Thyroid gland (tissue), 4 donors: ENCODE results near the gene RAD23B. TPM values are rescaled to one million over a fixed set of nuclear protein-coding genes. Genes with fewer than 3 reads are reported as not detected.
"Not testable (repeated sequence)": the region's sequence is repeated elsewhere in the genome, so short reads cannot be mapped to it uniquely, and the experiment has no call there.

Source experiments
- DNase-seq, 2 donors: peaks; one replicate each; pipeline ENCODE4 v3.0.0-alpha.2; 2019
- H3K27ac ChIP-seq, 3 donors: fragments of 200-600 bp; sonication (generic); 1 replicate in 2 of 3; 2 replicates in 1 of 3; pipeline ENCODE4 v1.5.1; 2016 to 2019; ENCODE audit warnings: mild to moderate bottlenecking in 1 of 3, moderate library complexity in 1 of 3
- H3K27me3 ChIP-seq: fragments of 200-600 bp; sonication (generic); one replicate; pipeline ENCODE4 v1.5.1; 2019
- H3K36me3 ChIP-seq, 2 donors: fragments of 200-600 bp; sonication (generic); one replicate each; pipeline ENCODE4 v1.5.1; 2016 to 2019
- H3K4me1 ChIP-seq, 2 donors: fragments of 200-600 bp; sonication (generic); one replicate each; pipeline ENCODE4 v1.5.1; 2017 to 2019
- H3K4me3 ChIP-seq, 3 donors: fragments of 200-600 bp; sonication (generic); replicated peaks in 1 of 3; 1 replicate in 2 of 3; 2 replicates in 1 of 3; pipeline ENCODE4 v1.5.1; 2016; ENCODE audit warnings: mild to moderate bottlenecking in 1 of 3
- H3K9me3 ChIP-seq: fragments of 200-600 bp; sonication (generic); one replicate; pipeline ENCODE4 v1.5.1; 2017
- CTCF ChIP-seq, 6 experiments: fragments of 200-600 bp in 3 of 6; fragments of 450-650 bp in 3 of 6; sonication (generic) in 3 of 6; IDR thresholded peaks; one replicate each; pipeline ENCODE4 v1.5.1; 2016 to 2019; ENCODE audit warnings: antibody characterized with exemption in 6 of 6, mild to moderate bottlenecking in 2 of 6, inconsistent platforms in 1 of 6, moderate library complexity in 1 of 6
- POLR2A ChIP-seq, 2 donors: fragments of 450-650 bp; IDR thresholded peaks; one replicate each; pipeline ENCODE4 v1.6.1; 2017; ENCODE audit warnings: antibody characterized with exemption in 2 of 2, mild to moderate bottlenecking in 2 of 2, moderate library complexity in 1 of 2
- WGBS, 2 donors: methylation state at CpG; one replicate each; pipeline ENCODE4 v1.1.5; 2017; 5-methylcytosine and 5-hydroxymethylcytosine counted together
- intact Hi-C: fragments of 100-400 bp; cut with DNase I; formaldehyde crosslinking; loops from one replicate; pipeline ENCODE4 v1.15.1; 2023
- total RNA-seq, 4 donors: library from RNA; depleted of rRNA; stranded (reverse); fragments of >200 nt; gene quantifications; one replicate each; pipeline ENCODE4 v1.2.3, GENCODE V29; 2016

Gene RAD23B
- total RNA-seq, 4 donors from 2014 or later = 68.6 to 85.7 (median 81.0) TPM

- peaks cover 34 to 54% of the 10 kb centered on the region in 2 donors for H3K4me1 ChIP-seq
- no peak for DNase-seq
- intact Hi-C loops = no loop called here
- no peaks in the 10 kb centered on the region for H3K36me3 ChIP-seq
- 78 to 81% methylated on average over 7 of the region's 7 CpGs for WGBS, 2 donors
- TF ChIP-seq CTCF (IDR thresholded peaks at IDR 0.05) = no peak
- TF ChIP-seq POLR2A (IDR thresholded peaks at IDR 0.05) = no peak
- no peaks in the 10 kb centered on the region for H3K27me3 ChIP-seq
- H3K9me3 ChIP-seq = no peaks in the 10 kb centered on the region
- H3K27ac ChIP-seq = no peak overlapping the region
- no peak overlapping the region for H3K4me3 ChIP-seq
Measured at GRCh38 chr9:107290619-107291018, 7.5 kb downstream of the RAD23B start.

GRCh38 chr9:107292821-107293542, 9.9 kb downstream of the RAD23B start:
- no peaks in the 10 kb centered on the region for H3K9me3 ChIP-seq
- TF ChIP-seq POLR2A (IDR thresholded peaks at IDR 0.05) (no peak), CTCF (IDR thresholded peaks at IDR 0.05) (no peak)
- 96 to 100% methylated on average over 1 of the region's 1 CpG for WGBS, 2 donors
- peaks cover 29 to 42% of the 10 kb centered on the region in 2 donors for H3K4me1 ChIP-seq
- no peak for DNase-seq
- no peak overlapping the region for H3K4me3 ChIP-seq
- no peaks in the 10 kb centered on the region for H3K36me3 ChIP-seq
- intact Hi-C loops = no loop called here
- no peak overlapping the region for H3K27ac ChIP-seq
- no peaks in the 10 kb centered on the region for H3K27me3 ChIP-seq

- TF ChIP-seq POLR2A (IDR thresholded peaks at IDR 0.05) (no peak), CTCF (IDR thresholded peaks at IDR 0.05) (no peak)
- intact Hi-C loops = no loop called here
- WGBS, 2 donors = 96 to 98% methylated on average over 6 of the region's 6 CpGs
- Histone ChIP-seq H3K4me3 (no peak overlapping the region), H3K36me3 (no peaks in the 10 kb centered on the region), H3K4me1 (peaks cover 29 to 38% of the 10 kb centered on the region in 2 donors), H3K27ac (no peak overlapping the region), H3K27me3 (no peaks in the 10 kb centered on the region), H3K9me3 (no peaks in the 10 kb centered on the region)
- no peak for DNase-seq
Measured at GRCh38 chr9:107293543-107294085, 10.5 kb downstream of the RAD23B start.

GRCh38 chr9:107294756-107295155, 11.7 kb downstream of the RAD23B start:
- H3K4me1 ChIP-seq = peaks cover 39 to 44% of the 10 kb centered on the region in 2 donors
- H3K4me3 ChIP-seq = no peak overlapping the region
- no peaks in the 10 kb centered on the region for H3K9me3 ChIP-seq
- WGBS, 2 donors = 58 to 63% methylated on average over 4 of the region's 4 CpGs
- DNase-seq = no peak
- no peaks in the 10 kb centered on the region for H3K36me3 ChIP-seq
- no peaks in the 10 kb centered on the region for H3K27me3 ChIP-seq
- TF ChIP-seq CTCF (IDR thresholded peaks at IDR 0.05) = no peak
- TF ChIP-seq POLR2A (IDR thresholded peaks at IDR 0.05) = no peak
- intact Hi-C loops = no loop called here
- no peak overlapping the region for H3K27ac ChIP-seq

GRCh38 chr9:107295995-107296394, 12.9 kb downstream of the RAD23B start:
- intact Hi-C loops = no loop called here
- no peaks in the 10 kb centered on the region for H3K36me3 ChIP-seq
- TF ChIP-seq CTCF (IDR thresholded peaks at IDR 0.05) = no peak
- DNase-seq = no peak
- H3K4me1 ChIP-seq = peaks cover 44% of the 10 kb centered on the region in 2 donors
- H3K27ac ChIP-seq = peak overlapping the region in 1 of 3 donors; percentile 7
- H3K27me3 ChIP-seq = no peaks in the 10 kb centered on the region
- no peak overlapping the region for H3K4me3 ChIP-seq
- 26 to 33% methylated on average over 1 of the region's 1 CpG for WGBS, 2 donors
- H3K9me3 ChIP-seq = no peaks in the 10 kb centered on the region

GRCh38 chr9:107296592-107296991, 13.5 kb downstream of the RAD23B start:
- intact Hi-C loops, H3K4me3 ChIP-seq, H3K36me3 ChIP-seq, H3K27me3 ChIP-seq, DNase-seq, H3K27ac ChIP-seq, H3K9me3 ChIP-seq: not testable (repeated sequence)
- H3K4me1 ChIP-seq = peaks cover 40 to 47% of the 10 kb centered on the region in 2 donors
- WGBS, 2 donors = 94 to 96% methylated on average over 8 of the region's 8 CpGs
